Suppressor macrophage treated with lipopolysaccharide for 4 hours (primary cell): Measurements from ENCODE around the gene NLGN4Y.

Experiments
- DNase-seq: peaks from one replicate; pipeline ENCODE4 v3.0.0-alpha.2; 2020

The NLGN4Y gene

DNA sequence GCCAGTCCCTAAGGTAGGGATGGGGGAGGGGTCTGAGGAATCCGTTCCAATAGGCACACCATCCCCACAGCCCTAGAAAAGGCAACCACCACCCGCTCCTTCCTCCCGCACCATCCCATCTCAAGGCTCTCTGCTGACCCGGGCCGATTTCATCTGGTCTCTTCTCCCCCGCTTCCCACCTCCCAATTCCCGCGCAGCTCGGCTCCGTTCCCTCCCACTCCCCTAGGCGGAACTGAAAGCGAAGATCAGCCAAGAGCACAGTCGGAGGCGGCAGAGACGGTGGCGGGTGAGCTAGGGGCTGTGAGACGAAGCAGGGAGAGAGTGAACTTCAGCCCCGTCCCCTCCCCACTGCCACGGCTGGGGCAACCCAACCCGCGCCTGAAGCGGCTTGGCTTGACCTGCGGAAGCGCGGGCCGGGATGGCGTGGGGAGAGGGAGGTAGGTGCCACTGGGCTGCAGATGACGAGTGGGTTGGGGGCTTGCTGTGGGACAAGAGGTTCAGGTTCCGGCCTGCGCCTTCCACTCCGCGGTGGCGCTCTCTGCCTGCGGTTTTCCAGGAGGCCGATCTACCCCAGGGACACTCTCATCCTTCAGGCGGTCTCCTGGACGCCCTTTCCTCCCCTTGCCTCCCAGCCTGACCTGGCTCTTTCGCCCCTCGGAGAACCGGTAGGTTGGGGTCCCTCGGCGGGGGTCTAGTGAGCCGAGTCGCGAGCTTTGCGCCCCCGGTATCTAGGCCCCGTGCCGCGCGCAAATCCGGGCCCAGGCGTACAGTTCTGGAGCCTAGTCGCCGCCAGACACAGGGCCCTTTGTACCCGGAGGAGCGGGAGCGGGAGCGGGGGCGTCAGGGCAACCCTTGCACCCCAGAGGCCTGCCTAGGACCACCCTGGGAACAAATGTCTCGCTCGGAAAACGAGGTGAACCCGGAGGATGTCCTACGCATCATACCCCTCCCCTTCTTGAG is at the start of gene NLGN4Y:
Gene NLGN4Y, plus strand, starts transcription at position 258 of the 960 bp plus-strand sequence. CDS start 97,591 bp downstream, outside the sequence.
- peak; percentile 5 for DNase-seq

DNA sequence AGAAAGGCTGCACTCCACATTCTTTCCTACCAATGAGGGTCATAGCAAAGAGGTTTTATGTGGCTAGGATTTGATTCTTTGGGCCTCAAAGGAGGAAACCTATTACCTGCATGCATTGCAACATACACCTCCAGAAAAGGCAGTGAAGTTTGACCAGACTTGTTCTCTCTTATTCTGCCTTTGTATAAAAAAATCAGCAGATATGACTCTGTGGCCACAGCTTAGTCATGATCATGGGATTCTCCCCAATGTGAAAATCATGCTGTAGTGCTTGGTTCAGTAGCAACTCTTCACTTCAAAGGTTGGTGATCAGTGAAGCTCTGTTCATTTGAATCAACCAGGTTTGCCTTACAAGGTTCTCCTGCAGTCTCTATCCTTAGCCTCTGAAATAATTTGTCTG is 38.4 kb upstream of the NLGN4Y start:
- no peak for DNase-seq

DNA sequence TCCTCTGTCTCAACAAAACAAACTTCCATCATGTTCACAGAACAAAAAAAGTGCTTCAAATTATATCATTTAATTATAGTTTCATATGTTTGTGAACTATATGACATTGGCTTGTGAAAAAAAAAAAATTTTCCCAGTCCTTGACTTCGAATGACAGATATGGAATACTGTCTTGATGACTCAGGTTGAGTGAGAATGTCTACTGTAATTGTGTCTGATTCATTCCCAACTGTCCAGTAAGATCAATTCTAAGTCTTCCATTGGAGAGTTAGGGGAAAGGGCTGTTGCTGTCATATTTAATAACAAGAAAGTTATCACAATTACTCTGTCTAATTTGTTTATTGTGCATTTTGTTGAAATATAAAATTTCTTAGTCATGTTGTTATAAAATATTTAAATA is 34.1 kb upstream of the NLGN4Y start:
- DNase-seq, result no peak

DNA sequence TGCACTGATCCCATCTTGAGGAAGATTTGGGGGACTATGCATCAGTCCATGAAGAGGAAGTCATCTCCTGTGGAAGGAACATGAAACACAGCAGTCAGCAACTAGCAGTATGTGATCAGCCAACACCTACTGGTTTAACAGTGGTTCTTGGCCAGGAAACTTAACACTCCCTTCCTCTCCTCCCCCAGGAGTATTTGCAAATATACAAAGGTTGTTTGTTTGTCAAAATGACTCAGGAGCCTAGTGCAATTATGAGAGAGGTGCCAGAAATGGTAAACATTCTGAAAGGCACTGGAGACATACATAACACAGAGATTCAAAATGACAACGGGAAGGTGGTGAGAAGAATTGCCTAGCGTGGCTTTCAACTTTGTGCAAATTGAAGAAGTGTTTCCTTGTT is 26.3 kb upstream of the NLGN4Y start:
- DNase-seq, result no peak

DNA sequence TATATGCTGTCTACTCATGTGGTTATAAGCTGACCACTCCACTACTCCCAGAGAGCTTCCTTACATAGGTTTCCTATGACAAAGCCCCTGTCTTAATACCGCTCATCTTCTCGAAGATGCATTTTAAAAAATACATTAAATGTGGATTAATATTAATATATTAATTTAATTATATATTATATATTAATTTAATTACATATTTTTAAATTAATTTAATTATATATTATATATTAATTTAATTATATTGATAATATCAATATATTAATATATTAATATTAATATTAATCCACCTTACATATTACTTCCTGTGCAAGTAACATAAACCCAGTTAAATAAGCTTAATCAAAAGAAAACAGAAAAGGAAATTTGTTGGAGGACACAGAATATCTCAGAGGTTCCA is 19.7 kb upstream of the NLGN4Y start:
- no peak for DNase-seq

DNA sequence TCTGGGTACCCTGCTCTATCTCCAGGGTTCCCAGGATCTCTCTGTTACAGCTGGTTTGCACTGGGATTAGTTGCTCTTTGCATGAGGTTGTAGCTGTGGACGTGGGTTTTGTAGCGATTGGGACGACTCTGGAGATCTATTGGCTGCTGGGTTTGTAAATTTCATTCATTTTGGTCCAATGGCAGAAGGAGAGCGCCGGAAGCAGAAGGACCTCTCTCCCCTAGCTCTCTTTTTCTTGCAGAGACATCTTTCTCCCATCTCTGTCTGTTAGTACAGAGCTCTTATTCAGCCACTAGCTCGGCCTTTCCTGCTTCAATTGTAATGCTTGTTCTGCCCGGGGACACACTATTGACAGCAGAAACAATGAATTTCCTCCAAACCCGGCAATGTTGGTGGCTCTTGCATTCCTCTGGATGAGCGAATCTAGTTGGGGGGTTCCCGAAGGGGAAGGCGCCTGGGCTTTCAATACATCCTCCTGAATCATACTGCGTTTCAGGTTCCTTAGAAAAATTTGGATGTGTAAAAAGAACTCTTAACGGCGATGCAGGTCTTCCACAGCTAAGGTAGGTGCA is 1.9 kb upstream of the NLGN4Y start:
- DNase-seq, result no peak

DNA sequence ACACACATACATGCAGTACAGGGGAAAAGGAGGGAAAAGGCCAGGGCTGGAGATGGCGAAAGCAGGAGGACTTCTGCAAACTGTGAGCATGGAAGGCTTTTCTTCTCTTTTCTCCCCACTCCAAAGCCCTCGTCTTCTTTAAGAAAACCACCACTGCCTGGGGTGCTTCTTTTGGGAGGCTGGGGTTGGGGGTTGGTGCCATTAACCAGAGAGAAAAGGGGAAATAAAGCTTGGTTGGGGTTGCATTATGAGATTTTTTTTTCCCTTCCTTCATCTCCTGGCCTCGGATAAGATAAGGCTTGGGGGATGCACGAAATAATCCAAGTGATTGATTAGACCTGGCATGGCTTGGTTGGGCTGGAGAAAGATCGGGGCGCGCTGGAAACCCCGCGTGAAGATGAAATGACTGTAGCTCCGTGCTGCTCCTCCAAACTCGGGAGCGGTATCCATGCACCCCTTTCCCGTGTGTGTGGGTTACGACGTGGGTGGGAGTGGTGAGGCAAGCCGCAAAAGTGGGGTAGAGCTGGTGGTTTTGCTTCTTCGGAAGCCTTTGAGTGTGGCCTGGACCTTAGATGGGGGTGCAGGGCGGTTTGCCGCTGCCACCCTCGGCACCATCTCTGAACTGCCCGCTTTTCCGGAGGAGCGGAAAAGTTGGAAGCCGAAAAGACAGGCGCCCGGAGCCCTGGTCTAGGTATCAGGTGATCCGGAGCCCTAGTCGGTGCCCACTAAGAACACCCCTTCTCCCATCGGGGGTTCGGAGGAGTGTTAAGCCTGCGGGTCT is 648 bp upstream of the NLGN4Y start:
- DNase-seq, result no peak

DNA sequence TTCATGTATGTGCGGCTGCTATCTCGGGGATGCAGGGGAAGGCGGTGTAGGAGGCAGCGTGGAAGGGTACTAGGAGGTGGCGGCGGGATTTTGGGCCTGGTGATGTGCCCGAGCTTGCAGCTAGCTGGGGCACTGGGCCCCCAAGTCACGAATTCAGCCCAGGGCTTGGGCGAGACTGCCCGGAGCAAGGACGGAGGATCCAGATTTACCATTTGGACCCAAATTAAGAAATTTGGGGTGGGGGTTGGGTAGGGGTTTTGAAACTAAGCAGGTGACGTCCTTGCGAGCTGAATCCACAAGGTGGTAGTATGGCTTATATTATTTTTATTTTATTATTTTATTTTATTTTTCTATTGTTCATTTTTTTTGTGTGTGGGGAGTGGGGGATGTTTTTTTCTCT is 986 bp downstream of the NLGN4Y start:
- DNase-seq, result no peak

DNA sequence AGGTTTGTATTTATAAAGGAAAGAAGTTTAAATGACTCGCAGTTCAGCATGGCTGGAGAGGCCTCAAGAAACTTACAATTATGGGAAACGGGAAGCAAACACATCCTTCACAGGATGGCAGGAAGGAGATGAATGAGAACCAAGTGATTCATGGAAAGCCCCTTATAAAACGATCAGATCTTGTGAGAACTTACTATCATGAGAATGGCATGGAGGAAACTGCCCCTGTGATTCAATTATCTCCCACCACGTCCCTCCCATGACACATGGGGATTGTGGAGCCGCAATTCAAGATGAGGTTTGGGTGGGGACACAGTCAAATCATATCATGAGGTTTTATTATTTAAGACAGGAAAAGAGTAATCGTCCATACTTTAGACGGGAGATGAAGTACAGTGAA is 4.0 kb downstream of the NLGN4Y start:
- DNase-seq, result no peak

DNA sequence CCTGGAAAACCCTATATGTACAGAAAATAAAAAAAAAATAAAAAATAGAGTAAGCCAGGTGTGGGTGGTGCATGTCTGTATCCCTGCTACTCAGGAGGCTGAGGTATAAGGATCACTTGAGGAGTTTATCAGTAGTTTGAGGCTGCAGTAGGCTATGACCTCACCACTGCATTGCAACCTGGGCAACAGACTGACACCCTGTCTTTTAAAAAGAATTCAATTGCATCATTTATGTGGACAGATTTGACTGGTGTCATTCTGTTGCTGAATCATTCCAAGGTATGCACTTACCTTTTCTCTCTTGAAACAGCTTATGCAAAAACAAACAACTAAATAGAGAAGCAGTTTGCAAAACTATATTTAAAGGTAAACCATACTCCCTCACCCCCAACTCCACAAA is 12.4 kb downstream of the NLGN4Y start:
- DNase-seq, result no peak

DNA sequence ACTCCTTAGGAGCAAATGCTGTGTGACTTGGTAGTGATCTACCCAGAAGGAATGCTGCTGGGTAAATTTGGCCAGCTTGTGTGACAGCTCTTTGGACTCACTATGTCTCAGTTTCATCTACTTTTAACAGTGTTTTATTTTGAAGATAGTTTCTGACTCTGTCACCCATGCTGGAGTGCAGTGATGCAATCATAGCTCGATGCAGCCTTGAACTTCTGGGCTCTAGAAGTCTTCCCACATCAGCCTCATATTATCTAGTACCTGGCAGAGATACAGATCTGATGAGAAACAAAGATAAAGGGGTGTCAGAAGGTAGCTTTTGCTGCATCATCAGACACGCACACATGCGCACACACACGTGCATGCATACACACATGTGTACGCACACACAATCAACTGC is 19.2 kb downstream of the NLGN4Y start:
- DNase-seq, result no peak

DNA sequence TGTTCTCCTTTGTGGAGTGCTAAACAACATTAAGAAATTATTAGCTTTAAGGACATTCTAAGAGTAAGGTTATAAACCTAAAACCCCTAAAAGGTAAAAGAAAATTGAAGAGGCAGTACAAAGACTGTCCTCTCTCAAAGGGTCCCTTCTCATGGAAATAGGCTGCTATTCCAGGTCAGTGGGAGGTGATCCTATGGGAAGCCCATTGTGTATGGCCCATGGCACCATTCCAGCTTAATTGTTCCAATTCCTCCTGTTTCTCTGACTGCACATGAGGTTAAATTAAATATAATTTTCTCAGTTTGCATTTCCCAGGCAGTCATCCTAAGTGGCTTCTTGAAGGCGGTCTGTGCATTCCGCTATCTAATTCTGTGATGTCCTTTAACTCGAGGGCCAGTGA is 57.0 kb downstream of the NLGN4Y start:
- DNase-seq, result no peak

DNA sequence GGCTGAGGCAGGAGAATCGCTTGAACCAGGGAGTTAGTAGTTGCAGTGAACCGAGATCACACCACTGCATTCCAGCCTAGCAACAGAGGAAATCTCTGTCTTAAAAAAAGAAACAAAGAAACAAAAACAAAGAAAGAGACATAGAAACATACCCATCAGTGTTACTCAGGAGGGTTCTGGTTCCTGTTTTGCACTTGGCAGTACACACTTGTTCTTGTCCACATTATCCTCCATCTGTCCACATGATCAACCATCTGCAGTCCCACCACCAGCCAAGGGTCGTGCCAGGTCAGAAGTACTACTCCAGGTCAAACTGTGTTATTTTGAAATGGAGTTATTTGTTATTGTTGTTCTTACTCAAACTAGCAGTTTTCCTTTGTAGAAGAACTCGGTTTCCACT is 62.4 kb downstream of the NLGN4Y start:
- no peak for DNase-seq

DNA sequence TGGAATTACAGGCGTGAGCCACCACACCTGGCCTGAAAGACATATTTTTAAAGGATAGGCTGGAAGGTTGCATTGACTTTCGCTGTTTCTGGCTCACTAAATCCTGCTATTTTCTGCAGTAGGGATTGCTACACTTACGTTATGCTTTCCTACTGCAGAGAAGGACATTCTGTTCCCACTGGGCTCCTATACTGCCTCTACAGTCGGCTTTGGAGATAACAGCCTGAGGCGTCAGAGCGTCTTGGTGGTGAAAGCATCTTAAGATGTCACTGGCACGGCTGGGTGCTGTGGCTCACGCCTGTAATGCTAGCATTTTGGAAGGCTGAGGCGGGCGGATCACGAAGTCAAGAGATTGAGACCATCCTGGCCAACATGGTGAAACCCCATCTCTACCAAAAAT is 77.0 kb downstream of the NLGN4Y start:
- DNase-seq, result no peak

DNA sequence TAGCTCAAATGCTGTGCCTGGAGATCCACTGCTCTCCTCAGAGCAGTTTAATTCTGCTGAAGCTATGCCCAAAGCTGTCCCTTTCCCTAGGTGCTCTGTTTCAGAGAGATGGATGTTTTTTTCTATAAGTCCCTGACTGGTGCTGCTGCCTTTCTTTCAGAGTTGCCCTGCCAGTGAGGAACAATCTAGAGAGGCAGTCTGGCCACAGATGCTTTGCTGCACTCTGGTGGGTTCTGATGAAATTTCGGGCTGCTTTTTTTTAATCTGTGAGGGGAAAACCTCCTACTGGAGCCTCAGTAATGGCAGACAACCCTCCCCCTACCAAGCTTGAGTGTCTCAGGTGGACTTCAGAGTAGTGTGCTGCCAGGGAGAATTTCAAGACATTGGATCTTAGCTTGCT is 93.3 kb downstream of the NLGN4Y start:
- DNase-seq, result no peak

DNA sequence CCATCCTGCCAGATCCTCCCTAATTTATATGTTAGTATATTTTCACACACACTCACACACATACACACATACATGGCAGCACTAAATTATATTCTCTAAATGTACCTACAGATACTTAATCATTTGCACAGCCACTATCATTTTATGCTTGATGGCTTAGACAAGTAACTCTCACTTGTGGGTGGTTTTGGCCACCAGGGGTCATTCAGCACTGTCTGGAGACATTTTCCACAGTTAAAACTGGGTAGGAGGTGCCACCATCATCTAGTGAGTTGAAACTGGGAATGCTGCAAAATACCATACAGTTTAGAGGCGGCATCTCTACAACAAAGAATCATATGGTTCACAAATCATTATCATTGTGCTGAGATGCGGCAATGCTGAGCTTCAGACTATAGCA is 94.2 kb downstream of the NLGN4Y start:
- DNase-seq, result no peak

DNA sequence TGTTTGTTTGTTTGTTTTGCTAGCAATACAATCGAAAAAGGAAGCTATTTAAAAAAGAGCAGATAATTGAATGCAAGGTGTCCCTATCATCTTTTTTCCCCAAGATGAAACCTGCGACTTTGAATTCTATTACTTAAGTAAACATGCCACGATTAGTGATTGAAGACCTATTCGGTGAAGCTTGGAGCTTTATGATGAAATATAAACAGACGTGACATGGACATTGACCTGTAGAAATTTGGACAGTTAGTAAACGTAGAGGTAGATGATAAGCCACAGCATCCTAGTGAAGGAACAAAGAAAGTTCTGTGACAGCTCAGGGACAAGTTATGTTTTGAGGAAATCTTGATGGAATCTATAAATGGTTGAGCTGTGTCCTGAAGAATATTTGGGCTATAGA is 103.9 kb downstream of the NLGN4Y start:
- no peak for DNase-seq

DNA sequence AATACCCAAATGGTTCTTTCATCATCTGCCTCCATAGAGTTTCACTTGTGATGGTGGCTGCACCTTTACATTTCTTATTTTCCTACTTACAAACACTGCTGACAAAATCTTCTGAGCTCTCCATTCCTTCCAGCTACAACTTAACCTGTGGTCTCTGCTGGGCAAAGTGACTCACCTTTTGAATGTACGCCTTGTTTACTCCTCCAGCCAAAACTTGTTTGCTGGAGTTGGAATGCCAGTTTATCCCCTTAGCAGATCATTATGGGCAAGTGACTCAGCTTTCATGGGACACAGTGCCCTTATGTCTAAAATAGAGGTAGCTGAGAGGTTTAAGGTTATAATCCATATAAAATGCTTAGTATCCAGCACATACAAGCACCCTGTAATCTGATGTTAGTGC is 107.3 kb downstream of the NLGN4Y start:
- DNase-seq, result no peak

DNA sequence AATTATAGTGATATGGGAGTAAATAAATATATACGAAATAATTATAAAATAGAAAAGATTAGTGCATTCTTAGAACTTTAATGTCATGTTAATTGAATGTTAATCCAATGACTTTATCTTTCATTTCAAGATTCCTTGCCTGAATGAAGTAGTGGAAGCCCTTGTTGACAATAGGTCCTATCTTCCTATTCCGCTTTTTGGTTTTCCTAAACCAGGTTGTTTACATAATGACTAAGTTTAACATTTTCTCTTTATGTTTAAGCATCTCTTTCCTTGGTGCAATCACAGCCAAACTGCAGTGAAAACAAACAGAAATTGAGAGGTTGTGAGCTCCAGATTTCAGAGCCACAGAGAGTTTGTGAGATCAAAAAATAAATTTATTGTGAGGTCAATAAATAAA is 109.4 kb downstream of the NLGN4Y start:
- no peak for DNase-seq

DNA sequence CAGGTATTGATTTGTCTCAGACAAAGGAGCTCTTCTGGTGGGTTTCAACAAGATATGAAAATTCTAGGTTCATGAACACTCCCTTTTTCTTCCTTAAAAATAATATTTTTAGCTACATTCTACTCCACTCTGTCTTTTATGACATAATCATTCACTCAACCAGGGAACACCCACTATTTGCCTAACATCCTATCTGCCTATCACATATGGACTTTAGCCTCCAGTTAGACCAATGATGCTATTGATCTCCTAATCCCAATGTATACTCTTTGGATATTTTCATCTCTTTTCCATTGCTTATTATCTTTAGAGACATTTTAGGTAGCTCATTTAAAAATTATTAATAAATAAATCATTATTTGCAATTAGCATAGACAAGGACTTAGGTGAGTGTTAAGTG is 110.6 kb downstream of the NLGN4Y start:
- no peak for DNase-seq

DNA sequence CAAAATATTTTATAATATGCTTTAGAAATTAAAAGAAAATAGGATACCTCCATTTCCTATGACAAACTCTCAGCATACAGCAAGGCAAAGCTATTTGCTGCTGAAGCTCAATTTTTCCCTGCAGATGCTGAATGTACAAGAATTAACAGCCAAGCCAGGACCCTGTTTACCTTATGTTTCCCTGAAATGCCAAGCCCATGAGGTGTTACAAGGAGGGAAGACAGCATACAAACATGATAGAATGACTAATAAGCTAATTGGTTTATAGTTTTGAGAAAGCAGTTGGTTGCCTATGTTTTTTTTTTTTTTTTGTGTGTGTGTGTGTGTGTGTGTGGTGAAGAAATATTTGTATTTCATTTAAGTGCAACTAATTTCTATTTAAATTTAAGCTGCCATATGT is 113.2 kb downstream of the NLGN4Y start:
- no peak for DNase-seq

DNA sequence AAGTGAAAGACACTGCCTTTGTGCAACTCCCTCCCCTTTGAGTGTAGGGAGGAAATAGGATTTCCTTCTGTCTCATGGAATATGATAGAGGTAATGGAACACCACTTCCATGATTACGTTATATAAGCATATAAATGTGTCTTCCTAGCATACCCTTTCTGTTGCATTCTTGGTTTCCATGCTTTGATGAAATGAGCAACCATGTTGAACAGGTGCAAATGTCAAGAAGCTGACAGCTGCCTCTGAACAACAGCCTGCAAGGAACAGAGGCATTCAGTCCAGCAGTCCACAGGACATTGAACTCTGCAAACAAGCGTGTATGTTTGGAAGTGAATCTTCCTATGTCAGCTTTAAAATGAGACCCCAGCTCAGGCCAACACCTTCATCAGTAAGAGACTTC is 117.5 kb downstream of the NLGN4Y start:
- DNase-seq, result no peak

DNA sequence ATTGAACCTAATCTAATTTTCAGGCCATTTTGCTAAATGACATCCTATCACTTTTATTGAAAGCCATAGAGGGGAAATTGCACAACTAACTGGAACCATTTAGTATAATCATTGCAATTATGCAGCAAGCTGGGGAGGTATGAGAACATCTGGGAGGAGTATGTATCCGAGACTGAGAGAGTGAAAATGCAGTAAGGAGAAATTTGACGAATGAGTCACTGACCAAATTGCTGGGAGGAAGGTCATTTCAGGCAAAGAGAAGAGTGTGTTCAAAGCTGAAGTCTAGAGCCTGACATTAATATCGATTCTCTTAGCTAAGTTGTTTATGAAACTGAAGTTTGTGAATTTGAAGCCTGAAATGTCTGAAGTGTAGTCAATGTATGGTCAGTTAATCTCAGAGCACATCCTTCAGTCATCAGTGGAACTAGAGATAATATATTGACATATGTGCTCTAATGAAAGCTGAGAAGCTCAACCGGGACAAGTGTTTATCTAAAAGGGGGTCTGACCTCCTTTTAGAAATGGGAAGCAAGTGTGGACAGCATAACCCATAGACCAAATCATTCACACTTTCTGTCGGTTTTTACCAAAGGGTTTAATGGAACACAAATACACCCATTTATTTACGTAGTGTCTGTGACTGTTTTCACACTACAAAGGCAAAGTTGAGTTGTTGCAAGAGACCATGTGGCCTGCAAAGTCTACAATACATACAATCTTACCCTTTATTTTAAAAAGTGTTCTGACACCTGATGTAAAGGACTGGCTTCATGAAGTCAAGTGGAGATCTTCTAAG is 120.0 kb downstream of the NLGN4Y start:
- no peak for DNase-seq
